ENCODE measurements around the gene PLD2. TPM values are rescaled to one million over a fixed set of nuclear protein-coding genes. Genes with fewer than 3 reads are reported as not detected.
"Not testable (repeated sequence)": the region's sequence is repeated elsewhere in the genome, so short reads cannot be mapped to it uniquely, and the experiment has no call there.

PLD2 gene
- total RNA-seq, 1 donor from 2014 or later, result 32.3 TPM

- DNase-seq (ENCODE audit: low read depth, low spot score), result peak; percentile 48
These were observed 16.8 kb upstream of the PLD2 start for GRCh38 chr17:4789951-4790704.

GRCh38 chr17:4790705-4791088, 16.3 kb upstream of the PLD2 start:
- no peak for DNase-seq (ENCODE audit: low read depth, low spot score)

GRCh38 chr17:4795168-4795567, 11.8 kb upstream of the PLD2 start:
- DNase-seq (ENCODE audit: low read depth, low spot score), result no peak

DNA sequence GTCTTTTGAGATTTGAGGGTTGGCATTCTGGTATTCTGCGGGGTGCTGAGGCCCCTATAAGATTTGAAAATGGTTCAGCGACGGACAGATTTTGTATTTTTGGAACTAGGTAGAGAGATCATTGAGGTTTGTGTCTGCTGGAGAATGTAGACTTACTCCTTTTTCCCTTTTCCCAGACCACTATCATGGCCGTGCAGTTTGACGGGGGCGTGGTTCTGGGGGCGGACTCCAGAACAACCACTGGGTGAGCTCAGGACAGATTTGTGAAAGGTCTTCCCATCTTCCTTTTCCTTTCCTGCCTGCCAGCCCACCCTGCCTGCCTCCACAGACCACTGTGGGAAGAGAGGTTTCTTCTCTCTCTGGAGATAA, 10.4 kb upstream of the PLD2 start:
- no peak for DNase-seq (ENCODE audit: low read depth, low spot score)

- DNase-seq (ENCODE audit: low read depth, low spot score), result no peak
These were observed 6.3 kb upstream of the PLD2 start for GRCh38 chr17:4800462-4801196.

DNA sequence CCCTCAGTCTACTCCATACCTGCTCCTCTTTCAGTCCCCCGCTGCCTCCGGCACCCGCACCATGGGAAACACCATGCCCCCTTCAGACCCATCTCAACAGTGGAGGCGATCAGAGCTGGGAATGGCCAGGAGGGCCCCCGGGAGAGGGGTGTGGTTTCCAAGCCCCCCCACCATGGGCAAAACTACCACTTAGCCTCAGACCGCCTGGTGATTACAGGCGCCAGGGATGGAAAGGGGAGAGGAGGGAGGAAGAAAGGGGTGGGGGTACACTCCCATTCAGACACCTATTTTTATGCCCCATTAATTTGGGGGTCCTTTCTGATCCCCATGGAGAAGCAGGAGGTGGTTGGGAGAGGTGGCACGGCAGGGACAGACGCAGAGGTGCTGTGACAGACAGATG, 4.7 kb upstream of the PLD2 start, which contains the start of gene C17orf114:
C17orf114 (minus strand) TSS at position 101 of the 400 bp plus-strand sequence.
- no peak for DNase-seq (ENCODE audit: low read depth, low spot score)

DNA sequence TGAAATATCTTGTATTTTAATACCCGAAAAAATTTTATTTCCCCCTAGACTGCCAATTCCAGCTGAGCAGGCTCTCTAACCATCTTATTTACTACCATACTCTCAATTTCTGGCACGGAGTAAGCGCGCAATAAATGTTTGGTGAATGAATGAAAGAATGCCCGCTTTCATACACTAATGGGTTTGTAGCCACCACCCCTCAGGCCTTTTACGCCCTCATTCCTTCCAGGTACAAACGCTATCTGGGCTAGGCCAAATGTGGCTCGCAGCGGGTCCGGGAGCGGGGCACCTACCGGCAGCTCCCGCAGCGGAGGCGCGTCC, 536 bp upstream of the PLD2 start:
- no peak for DNase-seq (ENCODE audit: low read depth, low spot score)

DNA sequence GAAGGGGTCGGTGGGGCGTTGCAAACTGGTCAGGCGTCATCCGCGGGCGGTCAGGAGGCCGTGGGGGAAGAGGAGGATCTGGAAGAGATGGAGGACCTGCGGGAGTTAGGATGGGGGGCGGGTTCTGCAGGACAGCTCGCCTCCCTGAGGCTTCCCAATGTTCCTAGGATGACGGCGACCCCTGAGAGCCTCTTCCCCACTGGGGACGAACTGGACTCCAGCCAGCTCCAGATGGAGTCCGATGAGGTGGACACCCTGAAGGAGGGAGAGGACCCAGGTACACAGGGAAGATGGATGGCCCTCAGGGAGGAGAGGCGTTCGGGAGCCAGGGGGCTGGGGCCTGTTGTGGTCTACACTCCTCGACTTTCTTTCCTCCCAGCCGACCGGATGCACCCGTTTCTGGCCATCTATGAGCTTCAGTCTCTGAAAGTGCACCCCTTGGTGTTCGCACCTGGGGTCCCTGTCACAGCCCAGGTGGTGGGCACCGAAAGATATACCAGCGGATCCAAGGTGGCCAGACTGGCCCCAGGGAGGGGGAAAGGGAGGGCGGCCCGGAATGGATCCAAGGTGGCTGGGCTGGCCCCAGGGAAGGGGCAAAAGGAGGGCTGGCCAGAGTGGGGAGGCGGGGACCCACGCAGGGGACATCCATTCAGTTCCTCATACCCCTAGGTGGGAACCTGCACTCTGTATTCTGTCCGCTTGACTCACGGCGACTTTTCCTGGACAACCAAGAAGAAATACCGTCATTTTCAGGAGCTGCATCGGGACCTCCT, 839 bp downstream of the PLD2 start:
- DNase-seq (ENCODE audit: low read depth, low spot score), result no peak

DNA sequence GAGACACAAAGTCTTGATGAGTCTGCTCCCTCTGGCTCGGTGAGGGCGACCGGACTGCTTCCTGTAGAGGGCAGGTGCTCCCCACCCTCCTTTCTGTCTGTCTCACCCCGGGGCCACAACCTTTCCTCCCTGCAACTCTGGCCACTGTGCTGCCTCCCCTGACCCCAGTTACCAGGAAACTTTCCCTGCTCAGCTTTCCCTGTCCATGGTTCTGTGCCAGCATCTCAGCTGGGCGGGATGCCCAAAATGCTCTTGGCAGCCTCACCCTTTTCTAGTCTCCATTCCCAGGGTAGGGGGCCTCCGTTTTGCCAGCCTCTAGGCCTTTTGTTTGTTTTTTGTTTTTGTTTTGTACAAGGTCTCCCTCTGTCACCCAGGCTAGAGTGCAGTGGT, 1.4 kb downstream of the PLD2 start:
- DNase-seq (ENCODE audit: low read depth, low spot score), result no peak

DNA sequence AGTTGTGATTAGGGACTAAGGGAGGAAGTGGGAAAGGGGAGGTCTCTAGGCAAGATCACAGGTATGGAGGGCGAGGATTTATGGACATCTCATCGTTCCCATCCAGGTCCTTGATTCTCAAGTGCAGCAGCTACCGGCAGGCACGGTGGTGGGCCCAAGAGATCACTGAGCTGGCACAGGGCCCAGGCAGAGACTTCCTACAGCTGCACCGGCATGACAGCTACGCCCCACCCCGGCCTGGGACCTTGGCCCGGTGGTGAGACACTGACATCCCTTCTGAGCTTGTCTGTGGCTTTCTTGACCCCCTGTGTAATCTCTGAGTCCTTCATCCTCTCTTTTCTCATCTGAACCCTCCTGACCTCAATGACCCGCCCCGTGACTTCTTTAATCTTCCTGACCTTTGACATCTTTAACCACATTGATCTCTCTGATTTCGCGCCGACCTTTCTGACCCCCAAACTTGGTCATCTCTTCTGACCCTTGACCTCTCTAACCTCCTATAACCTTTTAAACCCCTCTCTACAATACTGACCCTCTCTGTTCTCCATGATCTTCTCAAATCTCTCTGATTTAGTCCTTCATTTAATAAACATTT, 3.8 kb downstream of the PLD2 start:
- DNase-seq (ENCODE audit: low read depth, low spot score), result no peak

DNA sequence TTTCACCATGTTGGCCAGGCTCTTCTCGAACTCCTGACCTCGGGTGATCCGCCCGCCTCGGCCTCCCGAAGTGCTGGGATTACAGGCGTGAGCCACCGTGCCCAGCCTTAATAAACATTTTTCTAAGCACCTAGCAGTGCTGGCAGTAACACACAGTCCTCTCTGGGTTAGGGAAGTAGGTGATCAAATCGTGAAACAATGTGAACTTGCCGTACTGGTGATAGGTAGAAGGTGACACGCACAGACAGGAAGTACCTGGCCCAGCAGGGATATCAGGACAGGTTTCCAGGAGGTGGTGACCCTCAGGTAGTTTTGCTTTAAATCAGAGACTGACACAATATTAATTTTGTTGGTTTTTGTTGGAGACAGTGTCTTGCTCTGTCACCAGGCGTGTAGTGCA, 4.5 kb downstream of the PLD2 start:
- no peak for DNase-seq (ENCODE audit: low read depth, low spot score)

DNA sequence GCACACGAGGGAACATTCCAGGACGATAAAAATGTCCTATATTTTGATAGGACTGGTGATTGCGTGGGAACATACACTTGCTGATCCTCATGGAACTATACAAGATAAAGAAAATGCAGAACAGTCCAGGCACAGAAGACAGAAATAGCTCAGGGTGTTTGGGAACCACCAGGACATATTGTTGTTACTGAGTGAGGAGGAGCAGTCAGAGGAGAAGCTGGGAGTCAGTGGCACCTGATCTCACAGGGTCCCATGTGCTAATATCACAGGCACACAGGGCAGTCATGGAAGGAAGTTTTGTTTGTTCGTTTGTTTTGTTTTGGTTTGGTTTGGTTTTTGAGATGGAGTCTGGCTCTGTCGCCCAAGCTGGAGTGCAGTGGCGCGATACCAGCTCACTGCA, 5.7 kb downstream of the PLD2 start:
- DNase-seq (ENCODE audit: low read depth, low spot score), result no peak

DNA sequence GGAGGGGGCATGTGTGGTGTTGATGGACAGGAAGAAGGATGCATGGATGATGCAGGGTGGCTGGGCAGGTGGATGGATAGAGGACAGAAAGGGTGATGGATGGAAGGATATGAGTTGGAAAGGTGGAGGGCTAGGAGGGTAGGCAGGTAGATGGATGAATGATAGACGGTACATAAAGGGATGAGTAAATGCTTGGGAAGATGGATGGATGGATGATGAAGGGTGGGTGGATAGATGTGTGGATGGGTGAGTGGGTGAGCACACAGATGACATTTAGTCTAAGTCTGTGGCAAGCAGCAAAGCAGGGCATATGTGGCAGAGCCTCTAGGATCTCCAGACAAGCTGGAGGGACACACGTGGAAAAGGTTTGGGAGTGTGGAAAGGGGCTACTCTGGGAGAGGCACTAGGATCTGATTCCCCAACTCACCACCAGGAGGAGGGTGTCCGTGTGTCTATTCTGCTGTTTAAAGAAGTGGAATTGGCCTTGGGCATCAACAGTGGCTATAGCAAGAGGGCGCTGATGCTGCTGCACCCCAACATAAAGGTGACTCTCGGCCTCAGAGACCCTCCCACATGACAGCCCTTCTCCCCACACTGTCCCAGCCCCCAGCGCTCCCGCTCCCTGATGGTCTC, 8.2 kb downstream of the PLD2 start:
- DNase-seq (ENCODE audit: low read depth, low spot score), result no peak

GRCh38 chr17:4816826-4817225, 9.9 kb downstream of the PLD2 start:
- DNase-seq (ENCODE audit: low read depth, low spot score), result no peak

DNA sequence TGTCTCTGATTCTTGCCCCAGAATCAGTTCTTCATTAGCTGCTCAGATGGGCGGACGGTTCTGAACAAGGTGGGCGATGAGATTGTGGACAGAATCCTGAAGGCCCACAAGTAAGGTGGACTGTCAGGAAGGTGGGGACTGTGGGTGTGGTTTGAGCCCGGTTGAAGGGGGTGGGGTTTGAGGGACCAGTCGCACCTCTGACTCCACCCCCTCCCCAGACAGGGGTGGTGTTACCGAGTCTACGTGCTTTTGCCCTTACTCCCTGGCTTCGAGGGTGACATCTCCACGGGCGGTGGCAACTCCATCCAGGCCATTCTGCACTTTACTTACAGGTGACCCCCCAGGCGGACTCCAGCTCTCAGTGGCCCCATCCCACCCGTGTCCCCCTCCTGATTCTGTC, 11.3 kb downstream of the PLD2 start:
- DNase-seq (ENCODE audit: low read depth, low spot score), result no peak

DNA sequence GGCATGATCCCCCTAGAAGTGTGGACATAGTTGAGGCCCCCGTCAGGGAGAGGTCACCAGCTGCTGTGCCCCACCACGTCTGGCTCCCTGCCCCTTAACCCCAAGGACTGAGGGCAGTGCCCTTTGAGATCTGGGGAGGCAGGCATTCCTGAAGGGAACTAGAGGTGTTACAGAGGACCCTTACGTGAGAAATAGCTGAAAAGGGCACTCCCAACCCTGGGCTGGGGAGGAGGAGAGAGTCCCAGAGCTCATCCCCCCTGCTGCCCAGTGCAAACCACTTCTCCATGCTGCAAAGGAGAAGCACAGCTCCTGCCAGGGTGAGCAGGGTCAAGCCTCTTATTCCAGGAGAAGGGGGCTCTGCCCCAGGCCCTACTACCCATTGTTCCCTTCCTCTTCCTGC, 15.9 kb downstream of the PLD2 start:
- no peak for DNase-seq (ENCODE audit: low read depth, low spot score)

DNA sequence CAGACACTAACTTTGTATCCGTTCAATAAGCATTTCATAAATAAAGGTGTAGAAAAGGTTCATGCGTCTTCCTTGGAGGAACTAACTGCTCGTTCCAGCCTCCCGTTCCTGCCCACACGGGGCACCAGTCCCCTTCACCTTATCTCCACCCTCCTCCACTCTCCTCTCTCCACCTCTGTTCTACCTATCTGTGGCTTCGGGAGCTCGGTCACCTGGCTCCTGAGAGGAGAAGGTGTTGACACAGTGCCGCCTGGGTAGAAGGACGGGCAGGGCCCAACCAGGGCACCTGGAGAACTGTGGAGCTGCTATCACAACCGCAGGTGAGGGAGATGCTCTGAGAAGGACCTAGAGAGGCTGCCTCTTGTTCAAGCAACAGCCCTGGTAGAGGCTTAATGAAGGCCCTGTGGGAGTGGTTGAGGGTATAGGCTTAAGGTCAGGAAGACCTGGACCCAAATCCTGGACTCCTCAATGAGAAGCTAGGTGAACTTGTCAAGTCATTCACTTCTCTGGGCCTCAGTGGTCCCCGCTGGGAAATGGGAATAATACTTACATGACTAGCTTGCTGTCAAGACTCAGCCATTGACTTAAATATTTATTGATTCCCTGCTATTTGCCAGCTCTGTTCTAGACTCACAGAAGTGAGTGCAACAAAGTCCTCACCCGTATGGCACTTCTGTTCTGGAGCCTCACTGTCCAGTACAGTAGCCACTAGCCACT, 16.6 kb downstream of the PLD2 start:
- no peak for DNase-seq (ENCODE audit: low read depth, low spot score)

DNA sequence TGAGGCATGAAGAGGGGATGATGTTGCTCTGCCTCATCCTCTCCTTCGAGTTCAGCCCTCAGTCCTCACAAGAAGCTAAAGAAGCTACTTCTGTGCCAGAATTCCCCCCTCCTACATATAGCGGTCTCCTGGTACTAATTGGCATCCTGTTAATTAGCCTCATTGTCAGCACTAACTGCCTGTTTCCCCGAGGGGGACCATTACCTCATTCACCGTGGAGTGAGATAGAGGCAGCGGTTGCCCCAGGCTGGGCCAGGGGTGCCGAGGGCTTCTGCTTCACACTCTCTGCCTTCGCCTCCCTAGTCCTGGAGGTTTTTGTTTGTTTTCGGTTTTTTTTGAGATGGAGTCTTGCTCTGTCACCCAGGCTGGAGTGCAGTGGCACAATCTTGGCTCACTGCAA, 20.4 kb downstream of the PLD2 start:
- DNase-seq (ENCODE audit: low read depth, low spot score), result no peak

DNA sequence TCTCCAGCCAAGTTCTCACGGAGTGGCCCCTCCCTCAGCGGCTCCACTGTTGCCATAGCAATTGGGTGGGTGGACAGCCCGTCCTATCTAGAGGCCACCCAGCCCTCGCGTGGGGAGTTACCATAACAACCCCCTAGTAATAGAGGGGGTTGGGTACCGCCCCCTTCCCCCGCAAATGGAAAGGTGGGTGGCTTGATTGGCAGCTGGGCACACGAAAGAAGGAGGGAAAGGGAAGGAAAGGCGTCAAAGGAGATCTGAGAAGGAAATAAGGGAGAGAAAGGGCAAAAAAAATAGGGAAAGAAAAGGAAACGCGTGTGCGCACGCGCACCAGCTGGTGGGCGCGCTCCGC, 25.9 kb downstream of the PLD2 start:
- DNase-seq (ENCODE audit: low read depth, low spot score), result not testable (repeated sequence)

- DNase-seq (ENCODE audit: low read depth, low spot score), result peak; percentile 66
These were observed 26.4 kb downstream of the PLD2 start, which contains the start of gene MINK1 for GRCh38 chr17:4833178-4833940. MINK1 (plus strand) TSS chr17:4833340; CDS start chr17:4833584, 244 bp downstream.

Data from pulmonary artery endothelial cell (primary cell).